WTC11 (cell line): ENCODE data around the gene ELMO1. TPM values are rescaled to one million over a fixed set of nuclear protein-coding genes. Genes with fewer than 3 reads are reported as not detected.
A peak's percentile ranks its signal among the peaks of the same experiment; 100 is the strongest.

Experiments used
- ATAC-seq: fragments of 200-7000 bp; cut with Tn5 transposase; 2 replicates; pipeline ENCODE4 v1.10.0; 2021; ENCODE audit warnings: mild to moderate bottlenecking, moderate library complexity
- CTCF ChIA-PET: fragments of 300-600 bp; sonication (Branson Sonifier 250); formaldehyde crosslinking; loops from one replicate; lab custom pipeline; 2021; ENCODE audit warnings: antibody characterized with exemption; lab: Charles Lee
- POLR2A ChIA-PET: fragments of 350-600 bp; sonication (Branson Sonifier 250); formaldehyde crosslinking; loops from one replicate; lab custom pipeline; 2021; ENCODE audit warnings: antibody characterized with exemption; lab: Charles Lee
- DNase-seq: peaks from one replicate; pipeline ENCODE4 v3.0.0; 2021; ENCODE audit warnings: low spot score
- H3K27ac Mint-ChIP-seq: 2 replicates; pipeline ENCODE4 v1.8.0; 2021; ENCODE audit warnings: mixed read lengths
- H3K27me3 Mint-ChIP-seq: 2 replicates; pipeline ENCODE4 v1.8.0; 2021; ENCODE audit warnings: low read depth, mild to moderate bottlenecking, moderate library complexity, mixed read lengths
- H3K36me3 Mint-ChIP-seq: 2 replicates; pipeline ENCODE4 v1.8.0; 2021; ENCODE audit warnings: mixed read lengths
- H3K4me1 Mint-ChIP-seq: 2 replicates; pipeline ENCODE4 v1.8.0; 2022; ENCODE audit warnings: mixed read lengths
- H3K4me3 Mint-ChIP-seq: 2 replicates; pipeline ENCODE4 v1.8.0; 2021; ENCODE audit warnings: mild to moderate bottlenecking, moderate library complexity, mixed read lengths
- H3K9me3 Mint-ChIP-seq: 2 replicates; pipeline ENCODE4 v1.8.0; 2021; ENCODE audit warnings: mixed read lengths
- AFF4 ChIP-seq: sonication (generic); formaldehyde crosslinking; IDR thresholded peaks from 2 replicates; pipeline ENCODE4 v1.8.1; 2023; ENCODE audit warnings: mild to moderate bottlenecking, missing genetic modification reagents, borderline replicate concordance
- AR ChIP-seq: fragments of 250-450 bp; sonication (Bioruptor Pico); IDR thresholded peaks from 2 replicates; pipeline ENCODE4 v1.9.0; 2021; ENCODE audit warnings: mild to moderate bottlenecking
- ATF1 ChIP-seq: sonication (generic); formaldehyde crosslinking; IDR thresholded peaks from 2 replicates; pipeline ENCODE4 v1.8.1; 2023; ENCODE audit warnings: mild to moderate bottlenecking, moderate library complexity, missing genetic modification reagents
- E2F1 ChIP-seq: sonication (generic); formaldehyde crosslinking; IDR thresholded peaks from 2 replicates; pipeline ENCODE4 v1.8.0; 2022; ENCODE audit warnings: mild to moderate bottlenecking, missing genetic modification reagents
- ELF4 ChIP-seq: sonication (generic); formaldehyde crosslinking; IDR thresholded peaks from 2 replicates; pipeline ENCODE4 v1.8.1; 2022; ENCODE audit warnings: low read depth, mild to moderate bottlenecking, moderate library complexity, missing genetic modification reagents
- GRHL2 ChIP-seq: fragments of 250-450 bp; sonication (Bioruptor Pico); IDR thresholded peaks from 2 replicates; pipeline ENCODE4 v1.8.0; 2022; ENCODE audit warnings: mild to moderate bottlenecking, moderate library complexity; ENCODE audit not compliant: insufficient replicate concordance, severe bottlenecking
- HMGA2 ChIP-seq: fragments of 250-450 bp; sonication (Bioruptor Pico); IDR thresholded peaks from 2 replicates; pipeline ENCODE4 v1.4.0; 2021; ENCODE audit warnings: mild to moderate bottlenecking, moderate library complexity
- HMGXB4 ChIP-seq: sonication (generic); formaldehyde crosslinking; IDR thresholded peaks from 2 replicates; pipeline ENCODE4 v1.8.1; 2023; ENCODE audit warnings: mild to moderate bottlenecking, moderate library complexity, missing genetic modification reagents
- KAT7 ChIP-seq: sonication (generic); formaldehyde crosslinking; IDR thresholded peaks from 2 replicates; pipeline ENCODE4 v1.8.1; 2023; ENCODE audit warnings: missing genetic modification reagents, mild to moderate bottlenecking, borderline replicate concordance
- NFYB ChIP-seq: sonication (generic); formaldehyde crosslinking; conservative IDR thresholded peaks from 2 replicates; pipeline ENCODE4 v1.8.0; 2022; ENCODE audit warnings: low read depth, missing genetic modification reagents
- OVOL2 ChIP-seq: fragments of 250-450 bp; sonication (Bioruptor Pico); IDR thresholded peaks from 2 replicates; pipeline ENCODE4 v1.9.0; 2021; ENCODE audit warnings: mild to moderate bottlenecking, borderline replicate concordance
- SMAD4 ChIP-seq: sonication (generic); formaldehyde crosslinking; IDR thresholded peaks from 2 replicates; pipeline ENCODE4 v1.8.0; 2022; ENCODE audit warnings: mild to moderate bottlenecking, missing genetic modification reagents
- STAT6 ChIP-seq: sonication (generic); formaldehyde crosslinking; conservative IDR thresholded peaks from 2 replicates; pipeline ENCODE4 v1.8.1; 2023; ENCODE audit warnings: mild to moderate bottlenecking, low read depth, missing genetic modification reagents, moderate library complexity
- USF2 ChIP-seq: sonication (generic); formaldehyde crosslinking; IDR thresholded peaks from 2 replicates; pipeline ENCODE4 v1.8.1; 2023; ENCODE audit warnings: mild to moderate bottlenecking, missing genetic modification reagents, moderate library complexity
- ZNF121 ChIP-seq: sonication (generic); formaldehyde crosslinking; IDR thresholded peaks from 2 replicates; pipeline ENCODE4 v1.8.0; 2023; ENCODE audit warnings: missing genetic modification reagents
- ZNF232 ChIP-seq: sonication (generic); formaldehyde crosslinking; IDR thresholded peaks from 2 replicates; pipeline ENCODE4 v1.8.0; 2022; ENCODE audit warnings: mild to moderate bottlenecking, missing genetic modification reagents
- ZNF263 ChIP-seq: sonication (generic); formaldehyde crosslinking; IDR thresholded peaks from 2 replicates; pipeline ENCODE4 v1.8.1; 2022; ENCODE audit warnings: low read depth, mild to moderate bottlenecking, moderate library complexity, missing genetic modification reagents
- ZNF317 ChIP-seq: sonication (generic); formaldehyde crosslinking; IDR thresholded peaks from 2 replicates; pipeline ENCODE4 v1.8.1; 2023; ENCODE audit warnings: low read depth, mild to moderate bottlenecking, moderate library complexity, missing genetic modification reagents, borderline replicate concordance
- ZNF396 ChIP-seq: fragments of 250-450 bp; sonication (Bioruptor Pico); IDR thresholded peaks from 2 replicates; pipeline ENCODE4 v1.8.0; 2021; ENCODE audit warnings: mild to moderate bottlenecking, moderate library complexity, borderline replicate concordance
- ZNF671 ChIP-seq: fragments of 250-450 bp; sonication (Bioruptor Pico); IDR thresholded peaks from 2 replicates; pipeline ENCODE4 v1.8.0; 2021; ENCODE audit warnings: mild to moderate bottlenecking
- ZSCAN18 ChIP-seq: fragments of 250-450 bp; sonication (Bioruptor Pico); IDR thresholded peaks from 2 replicates; pipeline ENCODE4 v2.1.2; 2022; ENCODE audit warnings: mild to moderate bottlenecking, moderate library complexity
- total RNA-seq: library from RNA; stranded (reverse); gene quantifications from 3 replicates; pipeline ENCODE4 v1.2.3, GENCODE V29; 2021

Gene ELMO1
- total RNA-seq, 1 experiment from 2014 or later, result 19.4 TPM

GRCh38 chr7:37388811-37389210, 59.9 kb downstream of the ELMO1 start:
- no peak overlapping the region for H3K27ac Mint-ChIP-seq
- ATAC-seq (no peak), DNase-seq (no peak)
- no peak for TF ChIP-seq E2F1
- TF ChIP-seq AFF4 (CRISPR knock-in tag), result no peak
- TF ChIP-seq GRHL2 (CRISPR knock-in tag), result no peak
- TF ChIP-seq ZNF396, result no peak
- no peaks in the 10 kb centered on the region for H3K9me3 Mint-ChIP-seq
- H3K4me1 Mint-ChIP-seq, result peaks cover 56% of the 10 kb centered on the region
- no peaks in the 10 kb centered on the region for H3K27me3 Mint-ChIP-seq
- CTCF ChIA-PET, result interaction anchor here (0.6 kb wide), 1 partner anchor 121 kb away, joined by 3 read pairs; no protein-coding TSS in a partner anchor
- H3K36me3 Mint-ChIP-seq, result no peaks in the 10 kb centered on the region
- POLR2A ChIA-PET, result interaction anchor here (0.6 kb wide), 1 partner anchor 37 kb away, joined by 5 read pairs; no protein-coding TSS in a partner anchor
- no peak overlapping the region for H3K4me3 Mint-ChIP-seq

GRCh38 chr7:37385787-37386186, 62.9 kb downstream of the ELMO1 start:
- CTCF ChIA-PET, result no interaction called here
- Mint-ChIP-seq H3K27me3 (no peaks in the 10 kb centered on the region), H3K36me3 (no peaks in the 10 kb centered on the region), H3K27ac (0 out of 2 replicates have a peak overlapping the region, but pooled peaks have one; percentile 19), H3K4me3 (no peak overlapping the region), H3K9me3 (no peaks in the 10 kb centered on the region), H3K4me1 (peaks cover 58% of the 10 kb centered on the region)
- POLR2A ChIA-PET, result no interaction called here
- ATAC-seq (no peak), DNase-seq (no peak)
- TF ChIP-seq ZNF317 (CRISPR knock-in tag) (no peak), ZNF671 (no peak), OVOL2 (CRISPR knock-in tag) (no peak), HMGXB4 (CRISPR knock-in tag) (no peak), ZNF263 (CRISPR knock-in tag) (no peak), KAT7 (CRISPR knock-in tag) (no peak), ATF1 (CRISPR knock-in tag) (no peak), STAT6 (CRISPR knock-in tag) (no peak), HMGA2 (CRISPR knock-in tag) (no peak), ZSCAN18 (CRISPR knock-in tag) (no peak), ELF4 (CRISPR knock-in tag) (no peak), SMAD4 (CRISPR knock-in tag) (no peak), AR (no peak), USF2 (no peak), ZNF232 (CRISPR knock-in tag) (no peak), GRHL2 (CRISPR knock-in tag) (no peak), ZNF121 (CRISPR knock-in tag) (no peak), NFYB (CRISPR knock-in tag) (no peak)
